Fibroblast of skin of scalp (primary cell): Measurements from ENCODE around the gene YBX1. TPM values are rescaled to one million over a fixed set of nuclear protein-coding genes. Genes with fewer than 3 reads are reported as not detected.
"Not testable (repeated sequence)": the region's sequence is repeated elsewhere in the genome, so short reads cannot be mapped to it uniquely, and the experiment has no call there.

Experiments used
- DNase-seq: peaks from one replicate; pipeline ENCODE4 v3.0.0-alpha.2; 2013
- polyA plus RNA-seq, 2 experiments: library from polyadenylated mRNA; unstranded; fragments of 120-200 nt; gene quantifications; one replicate each; pipeline ENCODE4 v1.2.1, GENCODE V29; 2013; ENCODE audit not compliant: insufficient read length in 2 of 2

The YBX1 gene
- polyA plus RNA-seq (2013, experiment 1 of 2; ENCODE audit: insufficient read length), result 855 TPM
- polyA plus RNA-seq (2013, experiment 2 of 2; ENCODE audit: insufficient read length), result 811 TPM

DNA sequence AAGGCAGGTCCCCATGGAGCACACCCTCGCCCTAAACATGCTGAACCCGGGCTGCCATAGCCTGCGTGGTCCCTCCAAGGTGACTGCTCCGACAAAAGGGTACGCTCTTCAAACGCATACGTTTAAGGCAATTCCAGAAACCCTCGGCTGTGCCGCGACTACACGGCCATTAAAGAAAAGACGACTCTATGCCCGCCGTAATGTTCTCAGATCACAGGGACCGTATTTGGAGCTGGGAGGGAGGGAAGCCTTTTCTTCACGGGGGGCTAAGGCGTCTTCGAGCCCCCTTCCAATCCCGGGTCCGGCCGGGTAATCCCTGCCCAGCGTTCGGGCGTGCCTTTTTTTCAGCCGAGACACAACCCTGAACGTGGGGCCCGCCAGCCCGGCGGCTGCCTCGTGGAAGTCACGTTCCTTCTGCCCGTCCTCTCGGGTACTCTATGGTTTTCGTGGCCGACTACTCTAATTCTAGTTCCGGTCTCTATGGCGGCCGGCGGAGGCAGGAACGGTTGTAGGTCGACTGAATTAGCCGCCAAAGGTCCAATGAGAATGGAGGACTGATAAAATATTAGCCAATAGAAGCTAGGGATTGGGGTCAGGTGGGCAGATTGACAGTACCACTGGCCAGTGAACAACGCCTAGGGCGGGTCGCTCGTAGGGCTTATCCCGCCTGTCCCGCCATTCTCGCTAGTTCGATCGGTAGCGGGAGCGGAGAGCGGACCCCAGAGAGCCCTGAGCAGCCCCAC, at the start of gene YBX1:
Gene YBX1 (plus strand): TSS at position 678 of the 743 bp plus-strand sequence. CDS start 148 bp downstream, outside the sequence.
- peak; percentile 99 for DNase-seq

DNA sequence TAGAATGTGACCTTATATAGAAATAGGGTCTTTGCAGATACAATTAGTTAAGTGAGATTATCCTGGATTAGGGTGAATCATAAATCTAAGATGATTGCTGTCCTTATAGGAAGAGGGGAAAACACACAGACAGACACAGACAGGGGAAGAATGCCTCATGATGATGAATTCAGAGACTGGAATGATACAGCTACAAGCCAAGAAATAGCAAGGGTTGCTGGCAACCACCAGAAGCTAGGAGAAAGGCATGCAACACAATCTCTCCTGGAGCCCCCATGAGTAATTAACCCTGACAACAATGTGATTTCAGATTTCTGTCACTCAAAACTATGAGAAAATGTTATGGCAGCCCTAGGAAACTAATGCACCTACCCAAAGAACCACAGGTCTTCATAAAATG, 43.1 kb upstream of the YBX1 start:
- DNase-seq, result peak; percentile 58

DNA sequence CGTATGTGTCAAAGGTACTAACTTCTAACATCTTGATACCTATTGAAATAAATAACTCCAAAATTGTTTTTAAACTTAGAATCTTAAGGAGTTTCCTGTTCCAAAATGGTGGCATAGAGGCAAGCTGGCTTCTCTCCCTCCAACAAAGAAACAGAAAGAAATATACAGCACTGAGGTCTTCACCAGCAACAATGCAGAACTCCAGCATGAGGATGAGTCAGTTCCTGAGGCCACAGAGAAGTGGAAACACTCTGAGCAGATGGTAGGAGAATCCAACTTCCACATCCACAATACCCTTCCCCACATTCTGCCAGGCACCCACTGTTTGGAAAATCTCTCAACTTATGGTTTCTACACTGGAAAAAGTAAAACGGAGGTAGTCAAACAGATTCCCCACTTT, 36.2 kb upstream of the YBX1 start:
- DNase-seq, result no peak

DNA sequence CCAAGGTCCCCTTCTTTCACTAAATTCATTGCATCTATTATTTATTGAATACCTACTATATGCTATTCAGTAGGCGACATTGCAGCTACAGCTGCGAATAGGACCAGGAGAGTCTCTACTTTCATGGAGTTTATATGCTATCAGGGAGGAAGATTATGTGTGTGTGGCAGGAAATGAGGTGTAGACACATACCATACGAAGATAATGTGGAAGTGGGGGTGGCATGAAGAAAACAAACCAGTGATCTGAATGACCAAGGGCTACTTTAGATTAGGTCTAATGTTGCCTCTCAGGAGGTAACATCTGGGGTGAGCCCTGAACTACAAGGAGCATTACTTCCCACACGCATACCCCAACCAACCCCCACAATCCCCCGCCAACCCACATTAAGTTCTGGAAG, 25.0 kb upstream of the YBX1 start:
- no peak for DNase-seq

DNA sequence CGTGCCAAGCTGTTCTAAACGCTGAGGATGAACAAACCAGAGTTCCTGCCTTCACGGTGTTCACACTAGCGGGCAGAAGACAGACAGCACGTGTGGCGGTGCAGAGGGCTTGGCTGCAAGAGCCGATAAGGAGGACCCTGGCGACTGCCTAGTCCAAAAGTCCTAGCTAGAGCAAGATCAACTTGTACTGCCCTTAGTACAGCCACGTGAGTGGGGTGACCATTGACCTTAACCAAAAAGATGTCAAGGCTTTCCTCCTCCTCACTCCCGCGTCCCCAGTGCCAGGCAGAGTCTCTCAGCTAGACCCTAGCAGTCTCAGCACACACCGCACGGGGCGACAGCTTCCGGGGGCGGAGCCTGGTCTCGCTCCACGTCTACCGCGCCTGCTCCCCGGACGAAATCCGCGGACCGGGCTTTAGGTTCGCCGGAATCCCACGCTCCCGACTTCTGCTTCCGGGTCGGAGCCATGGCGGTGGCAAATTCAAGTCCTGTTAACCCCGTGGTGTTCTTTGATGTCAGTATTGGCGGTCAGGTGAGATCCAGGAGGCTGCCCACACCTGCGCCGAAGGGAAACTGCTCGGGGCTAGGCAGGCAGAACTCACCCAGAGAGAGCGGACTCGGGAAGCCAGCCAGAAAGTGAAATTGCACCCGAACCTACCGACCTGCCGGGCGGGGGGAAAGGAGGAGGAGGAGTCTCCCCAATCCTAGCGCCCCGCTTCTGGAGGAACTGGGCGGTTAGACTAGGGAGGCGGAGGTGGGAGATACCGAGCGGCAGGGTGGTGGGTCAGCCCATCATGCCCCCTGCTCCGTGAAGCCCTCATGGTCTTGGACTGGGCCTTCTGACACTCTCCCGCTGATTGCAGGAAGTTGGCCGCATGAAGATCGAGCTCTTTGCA, 24.0 kb upstream of the YBX1 start, which contains the start of gene PPIH:
Gene PPIH (plus strand): TSS at position 443 of the 896 bp plus-strand sequence. CDS start 24 bp downstream, at position 467.
- DNase-seq, result peak; percentile 92

DNA sequence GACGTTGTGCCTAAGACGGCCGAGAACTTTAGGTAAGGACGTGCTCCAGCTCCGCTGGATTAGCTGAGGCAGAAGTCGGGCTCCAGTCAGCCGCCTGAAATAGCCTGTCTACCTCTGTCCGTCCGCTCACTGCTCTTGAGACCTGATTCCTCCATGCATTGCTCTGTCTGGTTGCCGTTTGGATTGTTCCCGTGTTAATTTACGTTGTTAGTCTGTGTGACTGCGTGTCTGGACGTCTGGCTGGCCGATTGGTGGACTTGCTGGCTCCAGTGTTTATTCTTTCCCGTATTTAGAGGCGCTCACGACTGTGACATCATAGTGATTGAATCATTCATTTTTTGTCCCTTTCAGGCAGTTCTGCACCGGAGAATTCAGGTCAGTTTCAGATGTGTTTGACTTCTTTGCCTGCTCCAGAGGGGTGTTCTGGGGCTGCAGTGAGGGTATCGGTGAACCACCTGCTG, 23.3 kb upstream of the YBX1 start:
- DNase-seq, result no peak

DNA sequence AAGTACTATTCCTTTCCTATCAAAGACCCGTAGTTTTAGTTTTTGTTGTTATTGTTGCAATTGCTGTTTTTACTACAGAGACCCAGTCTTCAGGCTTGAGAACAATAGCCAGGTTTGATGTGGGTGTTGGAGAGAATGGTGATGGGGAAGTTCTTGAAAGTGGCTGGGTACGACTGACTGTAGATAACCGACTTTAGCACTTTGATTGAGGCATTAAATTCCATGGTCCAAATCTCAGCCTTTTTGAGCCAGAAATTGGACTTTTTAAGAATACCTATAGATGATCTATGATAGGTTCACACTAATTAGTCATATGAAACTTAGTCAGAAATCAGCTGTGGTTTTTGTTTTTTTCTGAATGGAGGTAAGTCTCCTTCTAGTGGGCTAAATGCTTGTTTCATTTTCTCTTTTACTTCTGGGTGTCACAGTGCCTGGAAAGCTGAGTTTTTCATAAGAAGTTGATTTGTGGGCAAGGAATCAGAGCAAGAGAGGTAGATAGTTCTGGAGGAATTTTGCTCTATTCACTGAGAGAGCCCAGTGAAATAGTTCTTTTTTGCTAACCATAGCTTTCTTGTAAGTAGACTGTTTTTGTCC, 21.2 kb upstream of the YBX1 start:
- no peak for DNase-seq

DNA sequence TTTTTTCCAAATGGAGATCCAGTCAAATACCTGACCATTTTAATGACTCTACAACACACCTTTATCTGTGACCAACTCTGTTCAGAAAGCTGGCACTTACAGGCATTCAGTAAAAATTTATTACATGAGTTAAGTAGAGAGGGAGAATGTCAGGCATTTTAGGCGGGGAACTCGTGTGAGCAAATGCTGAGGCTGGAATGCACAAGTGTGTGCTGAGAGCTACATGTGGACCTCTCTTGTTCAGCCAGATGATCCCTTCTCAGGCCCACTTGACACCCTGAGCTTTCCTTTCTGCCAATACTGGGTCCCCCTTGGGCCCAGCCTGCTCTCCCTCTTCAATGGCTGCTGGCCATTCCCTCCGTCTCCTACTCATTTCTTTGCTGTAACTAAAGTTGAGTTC, 12.3 kb upstream of the YBX1 start:
- DNase-seq, result no peak

DNA sequence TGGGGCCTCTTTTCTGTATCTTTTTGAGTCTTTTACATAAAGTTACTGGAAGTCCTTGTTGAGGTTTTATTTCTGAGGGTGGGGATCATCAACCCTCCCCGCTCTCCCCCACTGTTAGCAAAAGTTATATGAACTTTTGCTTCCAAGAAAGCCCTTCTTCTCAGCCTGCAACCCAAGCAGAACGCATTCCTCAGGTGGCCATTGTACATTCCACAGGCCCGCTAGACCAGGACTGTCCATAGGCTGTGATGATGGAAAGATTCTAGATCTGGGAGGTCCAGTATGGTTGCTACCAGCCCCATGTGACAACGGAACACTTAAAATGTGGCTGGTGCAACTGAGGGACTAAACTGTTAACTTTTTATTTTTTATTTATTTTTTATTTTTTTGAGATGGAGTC, 11.8 kb upstream of the YBX1 start:
- DNase-seq, result no peak

DNA sequence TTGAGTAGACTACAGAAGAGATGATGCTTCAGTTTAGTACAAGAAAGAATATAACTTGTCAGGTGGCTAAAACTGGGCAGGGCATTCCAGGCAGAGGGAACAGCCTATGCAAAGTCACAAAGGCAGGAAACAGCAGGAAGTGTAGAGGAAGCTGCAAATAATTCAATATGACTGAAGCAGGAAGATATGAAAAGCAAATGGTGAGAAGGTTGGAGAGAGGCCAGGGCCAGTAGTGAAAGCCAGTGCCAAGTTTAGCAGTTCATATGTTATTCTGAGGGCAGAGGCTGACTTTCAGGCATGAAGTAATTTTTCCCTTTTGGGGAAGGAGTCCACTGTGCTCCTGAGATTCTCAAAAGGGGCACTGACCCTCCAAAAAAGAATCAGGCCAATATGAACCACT, 8.0 kb upstream of the YBX1 start:
- DNase-seq, result no peak

DNA sequence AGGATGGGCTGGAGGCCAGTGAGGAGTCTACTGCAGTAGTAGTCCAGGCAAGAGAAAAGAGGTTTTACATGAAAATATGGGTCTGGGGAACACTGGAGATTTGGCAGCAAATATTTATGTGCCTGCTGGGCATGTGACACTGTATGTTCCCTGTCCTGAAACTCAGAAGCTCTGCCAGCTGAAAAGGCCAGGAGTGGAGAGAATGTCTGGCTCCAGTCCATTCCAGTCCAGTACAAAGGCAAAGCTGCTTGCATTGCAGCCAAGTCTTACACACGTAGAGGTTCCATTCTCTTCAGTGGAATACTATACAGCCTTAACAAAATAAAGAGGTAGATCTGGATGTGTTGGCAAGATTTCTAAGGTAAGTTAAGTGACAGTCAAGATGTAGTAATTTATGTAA, 7.5 kb upstream of the YBX1 start:
- DNase-seq, result no peak

DNA sequence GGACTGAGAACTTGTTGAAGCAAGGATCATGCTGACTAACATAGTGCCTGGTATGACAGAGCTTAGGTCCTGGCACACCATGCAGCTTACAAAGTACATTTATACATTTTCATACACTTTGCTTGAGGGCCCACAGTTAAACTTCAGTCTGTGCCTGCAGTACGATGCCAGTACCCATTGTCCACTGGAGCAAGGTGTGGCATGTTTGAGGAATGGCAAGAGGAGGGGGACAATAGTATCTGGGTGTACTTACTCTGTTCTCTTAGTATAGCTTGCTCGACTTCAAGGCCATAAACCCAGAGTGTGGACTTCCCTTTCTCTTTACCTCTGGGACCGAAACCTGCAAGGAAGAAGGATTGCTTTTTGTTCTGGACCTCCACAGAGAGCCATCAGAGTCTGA, 6.8 kb upstream of the YBX1 start:
- DNase-seq, result no peak

DNA sequence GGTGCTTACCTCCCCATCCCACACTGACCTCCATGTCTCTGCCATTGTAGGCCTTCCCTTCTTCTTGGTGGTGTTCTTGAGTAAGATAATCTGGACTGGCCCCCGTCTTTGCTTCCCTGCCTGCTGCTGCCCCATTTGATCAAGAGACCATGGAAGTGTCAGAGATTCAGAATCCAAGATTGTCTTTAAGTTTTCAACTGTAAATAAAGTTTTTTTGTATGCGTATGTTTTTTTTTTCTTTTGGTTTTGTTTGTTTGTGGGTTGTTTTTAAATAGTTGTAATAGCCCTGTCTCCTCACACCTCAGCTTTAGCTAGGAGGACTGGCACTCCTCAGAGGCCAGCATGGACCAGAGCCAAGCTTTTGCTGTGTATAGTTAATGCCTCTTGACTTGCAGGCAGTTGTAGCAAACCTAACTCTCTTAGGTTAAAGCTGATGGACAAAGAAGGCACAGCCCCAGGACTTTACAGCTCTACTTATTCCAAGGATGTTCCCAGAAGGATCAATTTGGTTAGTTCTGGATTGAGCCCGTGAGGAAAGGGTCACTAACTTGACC, 5.6 kb upstream of the YBX1 start:
- DNase-seq, result no peak

DNA sequence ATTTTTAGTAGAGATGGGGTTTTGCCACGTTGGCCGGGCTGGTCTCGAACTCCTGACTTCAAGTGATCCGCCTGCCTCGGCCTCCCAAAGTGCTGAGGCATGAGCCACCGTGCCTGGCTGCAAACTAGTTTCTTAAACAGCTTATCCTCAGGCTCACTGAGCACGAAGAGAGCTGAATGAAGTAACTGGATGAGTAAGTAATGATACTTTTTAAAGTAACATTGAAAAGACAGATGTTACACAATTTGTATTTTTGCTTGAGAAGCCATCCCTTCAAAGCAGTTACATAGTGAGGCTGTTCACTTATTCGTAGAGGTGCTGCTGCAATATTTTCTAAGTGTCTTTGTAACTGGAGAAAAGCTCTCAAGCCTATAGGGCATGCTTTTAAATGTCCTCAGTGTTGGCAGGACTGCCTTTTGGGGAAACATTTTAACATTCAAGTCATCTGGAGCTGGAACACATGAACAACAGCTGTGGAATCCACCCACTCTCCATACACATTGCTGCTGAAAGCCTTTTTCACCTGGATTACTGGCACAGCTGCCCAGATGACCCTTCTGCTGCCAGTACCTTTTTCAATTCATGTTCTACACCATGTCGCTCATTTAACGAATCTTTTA, 2.7 kb upstream of the YBX1 start:
- DNase-seq, result no peak

DNA sequence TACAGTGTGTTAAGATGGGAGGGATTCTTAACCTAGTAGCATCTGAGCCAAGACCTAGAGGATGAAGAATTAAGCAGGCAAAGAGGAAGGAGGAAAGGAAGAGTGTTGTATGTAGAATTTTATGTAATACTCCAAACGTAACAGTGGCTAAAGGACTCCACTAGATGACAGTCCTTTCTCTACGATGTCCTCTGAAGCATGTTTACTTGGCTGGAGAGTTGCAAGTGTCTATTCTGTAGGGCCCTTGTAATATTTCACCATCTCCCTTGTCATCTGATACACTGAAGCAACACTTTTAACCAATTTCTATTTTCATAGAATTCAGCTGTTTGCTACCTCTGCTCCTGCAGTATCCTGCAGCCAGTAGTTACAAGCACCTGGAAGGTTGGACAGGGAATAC, 2.2 kb upstream of the YBX1 start:
- no peak for DNase-seq

DNA sequence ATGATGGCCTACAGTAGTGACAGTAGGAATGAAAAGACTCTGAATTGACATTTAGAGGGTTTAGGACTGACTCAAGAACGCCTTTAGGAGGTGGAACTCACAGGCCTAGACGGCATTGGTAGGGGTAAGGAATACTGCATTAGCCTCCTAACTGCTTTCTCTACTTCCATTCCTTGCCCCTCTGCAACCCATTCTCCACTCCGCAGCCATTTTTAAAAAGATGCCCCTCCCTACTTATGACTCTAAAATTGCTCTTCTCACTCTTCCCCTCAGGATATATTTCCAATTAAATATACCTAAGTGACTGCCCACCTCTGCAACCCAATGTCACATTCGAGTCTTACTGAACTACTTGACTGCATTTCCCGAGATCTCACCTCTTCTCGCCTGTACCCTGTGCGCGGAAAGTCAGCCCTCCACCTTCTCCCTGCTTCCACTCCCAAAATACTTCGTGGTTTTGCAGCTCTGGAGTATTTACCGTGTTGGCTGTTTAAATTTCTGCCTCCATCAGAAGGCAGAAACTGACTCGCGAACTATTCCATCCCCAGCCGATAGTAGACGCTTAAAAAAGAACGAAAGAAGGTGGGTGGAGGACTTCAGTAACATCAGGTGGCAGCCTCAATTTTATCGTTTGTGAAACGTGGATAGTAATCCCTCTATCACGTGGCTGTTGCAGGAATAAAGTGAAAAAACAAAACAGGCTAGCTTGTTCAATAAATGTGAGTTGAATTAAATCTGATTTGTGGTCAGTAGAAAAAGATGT, 1.1 kb upstream of the YBX1 start:
- peak; percentile 13 for DNase-seq

DNA sequence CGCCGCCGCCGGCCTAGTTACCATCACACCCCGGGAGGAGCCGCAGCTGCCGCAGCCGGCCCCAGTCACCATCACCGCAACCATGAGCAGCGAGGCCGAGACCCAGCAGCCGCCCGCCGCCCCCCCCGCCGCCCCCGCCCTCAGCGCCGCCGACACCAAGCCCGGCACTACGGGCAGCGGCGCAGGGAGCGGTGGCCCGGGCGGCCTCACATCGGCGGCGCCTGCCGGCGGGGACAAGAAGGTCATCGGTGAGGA, 193 bp downstream of the YBX1 start:
- DNase-seq, result not testable (repeated sequence)

DNA sequence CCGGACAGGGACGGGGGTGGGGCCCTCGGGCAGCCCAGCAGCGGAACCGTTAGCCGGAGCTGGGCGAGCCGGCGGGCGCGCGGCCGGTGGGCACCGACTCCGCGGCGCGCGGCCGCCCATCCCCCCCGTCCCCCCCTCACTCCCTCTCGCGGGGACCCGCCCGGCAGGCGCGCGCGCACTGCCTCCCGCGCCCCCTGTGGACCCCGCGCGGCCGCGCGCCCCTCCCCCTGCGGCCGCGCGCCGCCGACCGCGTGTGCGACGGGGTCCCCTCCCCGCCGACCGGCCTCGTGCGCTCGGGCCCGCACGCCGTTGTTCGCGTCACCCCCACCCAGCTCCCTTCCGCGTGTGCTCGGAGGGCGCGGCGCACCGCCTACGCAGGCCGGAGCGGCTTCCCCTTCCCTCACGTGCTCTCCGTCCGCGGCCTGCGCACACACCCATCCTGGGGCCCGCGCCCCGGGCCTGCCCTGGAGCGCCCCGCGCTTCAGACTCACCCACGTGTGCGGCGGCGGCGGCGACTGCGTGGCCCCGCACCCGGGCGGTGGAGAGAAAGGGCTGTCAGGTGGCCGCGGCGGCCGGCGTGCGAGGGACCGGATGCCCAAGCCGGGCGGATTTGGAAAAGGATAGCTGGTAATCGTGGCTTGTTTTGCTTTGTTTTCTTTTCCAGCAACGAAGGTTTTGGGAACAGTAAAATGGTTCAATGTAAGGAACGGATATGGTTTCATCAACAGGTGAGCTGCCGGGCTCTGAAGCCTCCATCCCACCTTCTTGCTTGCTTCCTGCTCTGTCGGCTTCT, 717 bp downstream of the YBX1 start:
- peak; percentile 61 for DNase-seq

DNA sequence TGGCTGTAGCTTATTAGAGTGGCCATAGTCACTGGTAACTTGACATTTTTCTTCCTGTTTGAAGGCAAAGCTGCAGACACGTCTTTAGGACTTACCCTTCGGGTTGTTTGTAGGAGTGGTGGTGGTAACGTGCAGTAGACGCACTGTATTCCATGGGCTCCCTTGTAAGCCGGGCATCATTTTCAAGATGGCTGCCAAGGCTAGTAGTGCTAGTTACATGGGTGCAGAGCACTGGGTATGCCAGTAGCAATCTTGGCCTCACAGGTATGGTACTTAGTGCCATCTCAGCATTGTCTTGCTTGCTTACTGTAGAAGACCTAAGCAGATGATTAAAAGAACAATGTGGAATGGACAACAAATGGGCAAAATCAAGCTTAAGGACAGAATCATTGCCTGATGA, 1.9 kb downstream of the YBX1 start:
- no peak for DNase-seq

DNA sequence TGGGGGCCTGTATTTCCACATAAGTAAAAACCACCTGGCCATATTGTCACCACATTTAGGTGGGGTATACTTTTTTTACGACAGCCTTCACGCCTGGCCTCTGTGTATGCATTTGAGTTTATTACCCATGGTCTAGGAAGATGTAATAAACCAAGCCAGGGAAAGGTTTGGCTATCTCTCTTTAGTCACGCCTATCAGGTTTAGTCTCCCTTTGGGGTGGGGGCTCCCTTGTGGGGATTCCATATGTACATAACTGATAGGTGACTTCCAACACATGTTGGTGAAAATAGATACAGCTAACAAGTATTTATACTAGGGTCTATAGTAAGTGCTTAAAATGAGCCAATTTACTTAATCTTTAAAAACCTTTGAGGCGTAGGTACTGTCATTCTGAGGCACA, 4.2 kb downstream of the YBX1 start:
- DNase-seq, result no peak

DNA sequence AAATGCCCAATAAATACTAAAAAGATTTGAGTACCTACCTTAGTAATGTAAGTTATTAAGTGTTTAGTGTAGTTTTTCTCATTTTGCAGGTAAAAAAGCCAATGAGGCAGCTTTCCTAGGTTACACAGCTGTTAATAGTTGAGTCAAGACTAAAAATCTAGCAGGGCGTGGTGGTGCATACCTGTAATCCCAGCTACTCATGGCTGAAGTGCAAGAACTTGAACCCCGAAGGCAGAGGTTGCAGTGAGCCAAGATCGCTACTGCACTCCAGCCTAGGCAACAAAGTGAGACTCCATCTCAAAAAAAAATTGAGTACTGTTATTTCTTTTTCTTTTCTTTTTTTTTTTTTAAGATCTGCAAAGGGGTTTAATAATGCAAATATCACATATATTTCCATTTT, 7.7 kb downstream of the YBX1 start:
- no peak for DNase-seq
